SW480 (cell line): Measurements from ENCODE around the gene PAH.

Source experiments
- DNase-seq: peaks from one replicate; pipeline ENCODE4 v3.0.0-alpha.2; 2016; ENCODE audit warnings: low spot score

PAH gene

GRCh38 chr12:102950107-102950949 lies 33.3 kb upstream of the PAH start:
- no peak for DNase-seq

GRCh38 chr12:102948941-102949352 lies 31.9 kb upstream of the PAH start:
- DNase-seq = no peak

GRCh38 chr12:102946042-102946441 lies 29.0 kb upstream of the PAH start:
- DNase-seq = no peak

- no peak for DNase-seq
These were observed 22.7 kb upstream of the PAH start for GRCh38 chr12:102939670-102940222.

- DNase-seq = no peak
These were observed 22.0 kb upstream of the PAH start for GRCh38 chr12:102939059-102939458.

- DNase-seq = no peak
These were observed 16.1 kb upstream of the PAH start for GRCh38 chr12:102933168-102933567.

GRCh38 chr12:102927220-102927619 lies 10.2 kb upstream of the PAH start:
- no peak for DNase-seq

- DNase-seq = no peak
These were observed 4.2 kb upstream of the PAH start for GRCh38 chr12:102921240-102921639.

GRCh38 chr12:102920271-102920670 lies 3.2 kb upstream of the PAH start:
- DNase-seq = no peak

- DNase-seq = no peak
These were observed 1.8 kb upstream of the PAH start for GRCh38 chr12:102918840-102919239.

- no peak for DNase-seq
These were observed 605 bp downstream of the PAH start for GRCh38 chr12:102916252-102917025.

- no peak for DNase-seq
These were observed 3.4 kb downstream of the PAH start for GRCh38 chr12:102913453-102914226.

GRCh38 chr12:102912258-102912657 lies 4.8 kb downstream of the PAH start:
- DNase-seq = no peak

- no peak for DNase-seq
These were observed 5.7 kb downstream of the PAH start for GRCh38 chr12:102911320-102911719.

- DNase-seq = no peak
These were observed 6.3 kb downstream of the PAH start for GRCh38 chr12:102910792-102911191.

GRCh38 chr12:102910137-102910536 lies 6.9 kb downstream of the PAH start:
- no peak for DNase-seq

GRCh38 chr12:102907918-102908317 lies 9.1 kb downstream of the PAH start:
- no peak for DNase-seq

GRCh38 chr12:102905229-102905628 lies 11.8 kb downstream of the PAH start:
- no peak for DNase-seq

- DNase-seq = no peak
These were observed 13.6 kb downstream of the PAH start for GRCh38 chr12:102903337-102904007.

- DNase-seq = no peak
These were observed 15.0 kb downstream of the PAH start for GRCh38 chr12:102902093-102902492.

- no peak for DNase-seq
These were observed 16.7 kb downstream of the PAH start for GRCh38 chr12:102900389-102900788.

GRCh38 chr12:102896067-102896466 lies 21.0 kb downstream of the PAH start:
- DNase-seq = no peak
